Right atrium auricular region (tissue), 2 donors: Measurements from ENCODE around the gene GPRC5D. TPM values are rescaled to one million over a fixed set of nuclear protein-coding genes. Genes with fewer than 3 reads are reported as not detected.

ENCODE experiments used
- DNase-seq: peaks from one replicate; pipeline ENCODE4 v3.0.0-alpha.2; 2019; ENCODE audit warnings: low spot score
- H3K27ac ChIP-seq, 2 donors: fragments of 200-600 bp; sonication (generic); 1 replicate in 1 of 2; 2 replicates in 1 of 2; pipeline ENCODE4 v1.5.1; 2016 to 2019
- H3K27me3 ChIP-seq, 2 donors: fragments of 200-600 bp; sonication (generic); one replicate each; pipeline versions ENCODE4 v1.5.1 to v1.6.0; 2017 to 2019
- H3K36me3 ChIP-seq: fragments of 200-600 bp; sonication (generic); one replicate; pipeline ENCODE4 v1.5.1; 2016
- H3K4me1 ChIP-seq, 2 donors: fragments of 200-600 bp; sonication (generic); one replicate each; pipeline versions ENCODE4 v1.5.1 to v1.6.0; 2017 to 2019
- H3K4me3 ChIP-seq, 2 donors: fragments of 200-600 bp; sonication (generic); 1 replicate in 1 of 2; 2 replicates in 1 of 2; pipeline ENCODE4 v1.5.1; 2017 to 2019; ENCODE audit warnings: mild to moderate bottlenecking in 1 of 2, moderate library complexity in 1 of 2
- H3K9me3 ChIP-seq, 2 donors: fragments of 200-600 bp; sonication (generic); one replicate each; pipeline ENCODE4 v1.5.1; 2019
- total RNA-seq, 2 donors: library from RNA; depleted of rRNA; stranded (reverse); fragments of >200 nt; gene quantifications; one replicate each; pipeline ENCODE4 v1.1.0, GENCODE V29; 2016
- TF ChIP-seq, protein P1 (sequence below), 2 donors: fragments of 200-600 bp; sonication (generic); IDR thresholded peaks; one replicate each; pipeline ENCODE4 v1.5.1; 2019; ENCODE audit warnings: antibody characterized with exemption in 2 of 2

GPRC5D gene
- total RNA-seq, 2 donors from 2014 or later, result not detected

DNA sequence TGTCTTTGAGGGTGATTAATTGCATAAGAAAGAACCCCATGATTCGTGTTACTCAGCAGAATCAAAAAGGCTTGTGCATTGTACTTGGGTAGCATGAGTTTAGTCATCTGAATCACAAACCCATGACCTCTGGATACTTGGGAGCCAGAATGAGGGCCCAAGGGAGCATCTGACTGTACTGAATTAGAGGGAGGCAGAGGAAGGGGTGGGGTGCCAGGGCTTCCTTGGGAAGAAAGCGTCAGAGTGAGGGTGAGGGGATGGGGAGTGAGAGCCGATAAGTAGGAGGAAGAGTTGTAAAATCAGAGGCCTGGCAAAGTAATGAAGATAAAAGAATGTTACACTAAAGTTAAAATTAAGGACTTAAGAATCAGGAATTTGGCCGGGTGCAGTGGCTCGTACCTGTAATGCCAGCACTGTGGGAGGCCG, 29.8 kb downstream of the GPRC5D start:
- DNase-seq, result peak; percentile 81
- Histone ChIP-seq H3K9me3 (no peaks in the 10 kb centered on the region), H3K4me3 (no peak overlapping the region), H3K4me1 (peaks cover 0 to 4% of the 10 kb centered on the region in 2 donors), H3K27me3 (no peaks in the 10 kb centered on the region), H3K36me3 (no peaks in the 10 kb centered on the region), H3K27ac (no peak overlapping the region)
- TF ChIP-seq, protein P1, sequence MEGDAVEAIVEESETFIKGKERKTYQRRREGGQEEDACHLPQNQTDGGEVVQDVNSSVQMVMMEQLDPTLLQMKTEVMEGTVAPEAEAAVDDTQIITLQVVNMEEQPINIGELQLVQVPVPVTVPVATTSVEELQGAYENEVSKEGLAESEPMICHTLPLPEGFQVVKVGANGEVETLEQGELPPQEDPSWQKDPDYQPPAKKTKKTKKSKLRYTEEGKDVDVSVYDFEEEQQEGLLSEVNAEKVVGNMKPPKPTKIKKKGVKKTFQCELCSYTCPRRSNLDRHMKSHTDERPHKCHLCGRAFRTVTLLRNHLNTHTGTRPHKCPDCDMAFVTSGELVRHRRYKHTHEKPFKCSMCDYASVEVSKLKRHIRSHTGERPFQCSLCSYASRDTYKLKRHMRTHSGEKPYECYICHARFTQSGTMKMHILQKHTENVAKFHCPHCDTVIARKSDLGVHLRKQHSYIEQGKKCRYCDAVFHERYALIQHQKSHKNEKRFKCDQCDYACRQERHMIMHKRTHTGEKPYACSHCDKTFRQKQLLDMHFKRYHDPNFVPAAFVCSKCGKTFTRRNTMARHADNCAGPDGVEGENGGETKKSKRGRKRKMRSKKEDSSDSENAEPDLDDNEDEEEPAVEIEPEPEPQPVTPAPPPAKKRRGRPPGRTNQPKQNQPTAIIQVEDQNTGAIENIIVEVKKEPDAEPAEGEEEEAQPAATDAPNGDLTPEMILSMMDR (IDR thresholded peaks at IDR 0.05), result no peak

DNA sequence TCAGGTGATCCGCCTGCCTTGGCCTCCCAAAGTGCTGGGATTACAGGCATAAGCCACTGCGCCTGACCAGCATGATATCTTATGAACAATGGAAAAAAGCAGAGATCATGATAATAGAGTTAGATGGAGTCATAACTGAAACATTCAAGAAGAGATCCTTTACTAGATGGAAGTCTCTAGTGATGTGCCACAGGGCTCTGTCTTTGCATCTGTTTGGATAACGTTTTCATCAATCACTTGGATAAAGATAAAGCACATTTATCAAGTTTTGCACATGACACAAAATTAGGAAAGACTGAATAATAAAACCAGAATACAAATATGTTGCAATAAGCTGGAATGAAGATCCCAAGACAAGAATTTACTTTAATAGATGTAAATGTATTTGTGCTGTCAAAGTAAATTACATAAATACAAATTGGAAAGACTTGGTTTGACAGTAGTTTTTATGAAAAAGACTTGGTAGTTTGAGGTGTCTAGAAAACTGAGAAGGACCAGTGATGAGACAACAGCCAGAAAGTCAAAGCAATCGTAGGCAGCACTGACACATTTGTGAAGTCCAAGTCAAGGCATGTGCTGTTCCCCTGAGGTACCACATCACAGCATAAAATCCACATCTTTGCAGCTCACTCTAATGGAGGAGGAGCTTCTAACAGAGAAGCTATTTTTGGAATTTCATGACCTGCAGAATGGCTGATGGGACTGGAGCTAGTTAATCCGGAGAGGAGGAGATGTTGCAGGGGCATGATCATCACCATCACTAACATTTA, 32.1 kb downstream of the GPRC5D start:
- Histone ChIP-seq H3K4me3 (no peak overlapping the region), H3K27ac (no peak overlapping the region), H3K9me3 (no peaks in the 10 kb centered on the region), H3K27me3 (no peaks in the 10 kb centered on the region), H3K4me1 (peaks cover 0 to 17% of the 10 kb centered on the region in 2 donors), H3K36me3 (no peaks in the 10 kb centered on the region)
- no peak for DNase-seq
- TF ChIP-seq, protein P1 (IDR thresholded peaks at IDR 0.05), result no peak

DNA sequence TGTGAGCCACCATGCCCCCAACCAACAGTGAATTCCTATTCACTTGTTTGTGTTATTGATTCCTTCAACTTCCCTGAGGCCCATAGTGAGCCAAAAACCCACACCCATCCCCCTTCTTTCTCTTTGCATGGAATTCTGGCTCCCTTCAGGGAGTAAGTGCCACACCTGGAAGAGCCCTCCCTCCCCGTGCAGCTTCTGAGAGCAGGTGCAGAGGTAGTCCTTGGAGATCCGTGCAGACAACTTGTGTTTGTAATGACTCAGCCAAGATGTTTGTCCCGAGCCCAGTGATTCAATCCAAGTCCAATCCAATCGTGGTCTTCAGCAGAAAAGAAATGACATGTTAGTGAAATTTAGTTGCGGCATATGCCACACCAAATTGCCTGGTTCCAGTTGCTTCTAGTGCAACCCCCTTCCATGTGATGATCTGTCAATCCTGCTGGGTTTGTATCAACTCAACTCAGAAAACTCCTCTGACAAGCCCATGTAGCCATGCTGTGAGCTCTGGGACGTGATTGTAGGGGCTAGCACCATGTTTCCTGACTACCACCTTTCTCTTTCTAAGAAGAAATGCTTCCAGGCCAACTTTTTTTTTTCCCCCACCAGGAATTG, 33.1 kb downstream of the GPRC5D start:
- Histone ChIP-seq H3K4me3 (no peak overlapping the region), H3K27ac (no peak overlapping the region), H3K27me3 (no peaks in the 10 kb centered on the region), H3K9me3 (no peaks in the 10 kb centered on the region), H3K36me3 (no peaks in the 10 kb centered on the region), H3K4me1 (peaks cover 0 to 17% of the 10 kb centered on the region in 2 donors)
- no peak for DNase-seq
- TF ChIP-seq, protein P1 (IDR thresholded peaks at IDR 0.05), result no peak

DNA sequence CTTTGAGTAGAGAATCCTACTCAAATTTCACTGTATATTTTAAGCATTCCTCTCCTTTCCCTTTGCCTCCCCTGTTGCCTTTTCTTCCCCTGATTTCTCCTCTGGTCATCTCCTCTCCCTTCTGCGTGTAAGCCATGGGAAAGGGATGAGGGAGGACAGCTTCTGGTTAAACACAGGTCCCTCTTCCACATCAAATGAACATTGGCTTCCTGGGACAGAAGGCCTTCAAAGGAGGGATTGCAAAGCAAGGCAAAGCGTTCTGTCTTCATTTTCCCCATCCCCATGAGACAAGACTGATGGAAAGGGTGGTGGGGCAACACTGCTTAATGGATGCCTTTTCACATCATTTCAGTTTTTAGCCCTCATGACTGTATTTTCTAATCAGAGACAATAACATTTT, 34.5 kb downstream of the GPRC5D start:
- Histone ChIP-seq H3K4me1 (peaks cover 0 to 17% of the 10 kb centered on the region in 2 donors), H3K9me3 (no peaks in the 10 kb centered on the region), H3K4me3 (no peak overlapping the region), H3K27ac (no peak overlapping the region), H3K36me3 (no peaks in the 10 kb centered on the region), H3K27me3 (no peaks in the 10 kb centered on the region)
- TF ChIP-seq, protein P1 (IDR thresholded peaks at IDR 0.05), result no peak
- DNase-seq, result no peak

DNA sequence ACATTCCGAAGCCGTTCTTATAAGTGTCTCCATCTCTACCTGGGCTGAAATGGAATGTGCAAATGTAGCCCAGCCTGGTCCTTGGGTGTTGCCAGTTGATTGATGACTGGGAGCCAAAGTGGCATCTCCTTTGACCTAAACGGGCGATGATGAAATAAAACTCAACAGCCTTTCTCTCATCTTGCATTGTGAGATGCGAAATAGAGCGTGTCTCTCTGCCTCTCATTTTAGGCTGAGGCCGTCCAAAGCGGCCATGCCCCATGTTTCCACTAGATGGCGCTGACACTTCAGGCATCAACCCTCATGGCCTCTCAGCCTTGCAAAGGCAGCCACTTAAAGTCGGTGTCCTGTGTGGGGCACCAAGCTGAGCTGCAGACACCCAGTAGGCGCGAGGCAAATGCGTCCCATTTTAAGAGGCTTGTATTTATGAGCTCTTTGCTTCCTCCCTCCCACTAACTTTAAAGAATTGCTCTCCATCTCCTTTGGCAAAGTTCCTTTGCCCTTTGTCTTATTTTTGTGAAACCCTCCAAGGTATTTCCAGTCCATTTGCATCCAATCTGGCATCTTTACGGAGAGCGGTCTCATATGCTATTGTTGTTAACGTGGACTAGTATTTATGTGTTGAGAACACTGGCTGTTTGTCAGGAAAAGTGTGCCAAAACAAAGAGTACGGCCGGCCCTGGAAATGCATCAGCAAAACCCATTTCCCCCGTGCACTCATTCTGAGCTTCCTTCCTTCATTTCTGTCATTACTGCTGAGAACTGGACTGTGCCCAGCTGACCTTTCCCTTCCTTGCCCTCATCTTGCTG, 35.6 kb downstream of the GPRC5D start:
- TF ChIP-seq, protein P1 (IDR thresholded peaks at IDR 0.05), result peak; percentile 81 to 99
- Histone ChIP-seq H3K27ac (peak overlapping the region; percentile 14 to 15), H3K4me3 (no peak overlapping the region), H3K36me3 (no peaks in the 10 kb centered on the region), H3K9me3 (no peaks in the 10 kb centered on the region), H3K4me1 (peaks cover 0 to 17% of the 10 kb centered on the region in 2 donors), H3K27me3 (no peaks in the 10 kb centered on the region)
- DNase-seq, result peak; percentile 96
